NCI-H1105 treated with DMSO at 0.1 percent for 48 hours (cell line): ENCODE measurements around the gene SYT12.

Source experiments
- DNase-seq: peaks from one replicate; lab custom pipeline; 2025; lab: John Stamatoyannopoulos, UW

SYT12 gene

DNA sequence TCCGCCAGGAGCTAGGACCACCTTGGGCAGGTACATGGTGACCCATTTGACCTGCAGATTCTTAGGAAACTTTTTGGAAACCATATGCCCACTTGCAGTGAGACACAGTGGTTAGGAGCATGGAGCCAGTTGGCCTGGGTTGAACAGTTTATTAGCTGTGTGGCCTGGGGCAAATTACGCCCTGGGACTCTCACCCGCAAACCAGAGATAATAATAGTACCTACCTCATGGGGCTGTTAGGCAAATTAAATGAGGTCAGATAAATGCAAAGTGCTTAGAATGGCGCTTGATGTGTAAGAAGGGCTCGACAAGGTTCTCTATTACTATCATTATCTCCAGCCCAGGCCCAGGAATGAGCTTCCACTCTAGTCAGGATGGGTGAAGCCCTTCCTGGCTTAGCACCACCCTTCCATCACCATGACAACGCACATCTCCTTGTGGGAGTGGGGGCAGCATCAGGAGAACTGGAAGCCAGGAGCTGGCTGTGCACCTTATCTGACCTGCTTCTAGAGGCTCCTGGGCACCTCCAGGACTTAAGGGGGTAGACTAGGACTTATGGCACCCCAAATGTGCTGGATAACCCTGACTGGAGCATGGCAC, 5.1 kb downstream of the SYT12 start:
- no peak for DNase-seq

DNA sequence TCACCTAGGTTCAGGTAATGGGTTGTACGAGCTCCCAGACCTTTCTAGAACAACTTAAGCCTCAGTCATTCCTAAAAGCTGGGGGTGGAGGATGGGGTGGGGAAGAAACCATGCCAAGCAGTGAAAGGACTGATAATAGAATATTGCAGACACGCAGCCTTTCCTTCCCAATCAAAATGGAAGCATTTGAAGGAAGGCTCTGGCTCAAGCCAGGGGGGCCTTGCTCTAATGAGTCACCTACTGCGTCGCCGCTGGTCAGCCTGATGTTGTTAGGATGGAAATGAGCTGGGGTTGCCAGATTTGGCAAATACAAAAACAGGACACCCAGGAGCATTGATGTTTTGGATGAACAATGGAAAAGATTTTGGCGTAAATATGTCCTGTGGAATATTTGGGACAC, 6.2 kb downstream of the SYT12 start:
- no peak for DNase-seq

DNA sequence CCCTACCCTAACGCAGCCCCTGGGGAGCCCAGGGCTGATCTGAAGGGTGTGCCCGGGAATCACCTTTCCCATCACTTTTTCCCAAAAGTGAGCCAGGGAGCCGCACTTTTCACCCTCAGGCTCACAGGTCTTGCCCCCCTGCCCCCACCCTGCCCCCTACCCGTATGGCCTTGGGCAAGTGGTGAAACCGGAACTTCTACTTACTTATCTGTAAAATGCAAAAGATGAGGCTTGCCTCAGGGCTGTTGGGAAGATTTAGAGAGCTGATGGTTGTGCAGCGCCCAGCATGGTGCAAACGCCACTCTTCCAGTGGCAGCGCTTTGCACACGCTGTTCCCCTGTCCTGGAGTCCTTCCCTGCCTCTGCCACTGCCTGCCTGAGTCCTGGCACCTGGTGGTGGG, 8.0 kb downstream of the SYT12 start:
- no peak for DNase-seq

DNA sequence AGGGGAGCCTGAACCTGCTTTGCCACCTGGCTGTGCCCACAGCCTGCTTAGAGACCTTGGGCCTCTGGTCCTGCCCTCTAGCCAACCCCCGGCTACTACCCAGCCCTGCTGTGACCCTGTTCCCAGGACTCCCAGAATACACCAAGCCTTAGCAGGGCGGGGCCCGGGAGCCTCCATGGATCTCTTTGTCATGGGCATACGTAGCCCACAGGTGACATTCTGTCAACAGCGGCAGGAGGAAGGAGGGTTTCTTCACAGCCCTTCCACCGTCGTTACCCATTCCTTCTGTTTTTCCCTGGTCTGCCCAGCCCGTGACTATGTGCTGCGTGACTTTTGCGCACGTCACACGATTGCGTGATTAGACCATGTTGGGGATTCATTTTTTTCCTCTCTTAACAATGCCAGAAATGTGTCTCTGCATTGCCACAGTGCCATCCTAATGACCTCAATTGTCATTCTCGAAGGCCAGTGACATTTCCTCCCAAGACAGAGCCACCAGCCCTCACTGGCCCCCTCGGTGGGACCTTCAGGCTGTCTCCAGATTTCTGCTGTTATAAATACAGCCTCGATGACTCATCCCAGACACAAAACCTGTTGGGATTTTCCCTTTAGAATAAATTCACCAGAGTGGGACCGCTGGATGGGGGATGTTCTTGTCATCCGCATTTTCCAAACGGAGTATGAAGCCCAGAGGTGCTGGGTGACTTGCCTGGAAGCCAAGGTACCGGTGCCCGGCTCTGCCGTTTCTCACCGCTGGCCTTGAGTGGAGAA, 9.0 kb downstream of the SYT12 start:
- DNase-seq, result no peak

DNA sequence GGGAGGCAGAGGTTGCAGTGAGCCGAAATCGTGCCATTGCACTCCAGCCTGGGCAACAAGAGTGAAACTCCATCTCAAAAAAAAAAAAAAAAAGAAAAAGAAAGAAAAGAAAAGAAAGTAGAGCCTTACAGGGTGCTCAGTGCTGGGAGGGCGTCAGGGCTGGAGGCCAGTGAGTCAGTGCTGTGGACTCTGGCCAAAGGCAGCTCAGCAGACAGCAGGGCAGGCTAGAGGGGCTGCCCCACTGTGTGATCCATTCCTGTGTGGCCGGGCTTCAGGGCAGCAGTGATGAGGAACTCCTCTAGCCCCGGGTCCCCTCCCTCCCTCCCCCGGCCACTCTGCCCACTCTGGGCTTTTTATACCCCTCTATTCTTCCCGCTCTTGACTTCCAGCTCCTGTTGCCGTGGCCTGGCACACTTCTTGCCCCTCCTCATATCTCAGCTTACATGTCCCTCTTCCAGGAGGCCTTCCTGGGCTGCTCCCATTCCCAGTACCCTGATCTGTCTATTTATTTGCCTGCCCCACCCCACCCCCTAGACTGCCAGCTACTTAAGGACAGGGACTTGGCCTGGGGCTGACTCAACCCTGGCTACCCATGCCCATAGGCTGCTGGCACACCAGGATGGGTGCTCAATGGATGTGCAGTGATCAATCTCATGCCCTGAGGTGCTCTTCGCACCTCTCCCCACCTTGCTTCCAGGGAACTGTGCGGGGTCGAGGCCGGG, 10.1 kb downstream of the SYT12 start:
- DNase-seq, result no peak

DNA sequence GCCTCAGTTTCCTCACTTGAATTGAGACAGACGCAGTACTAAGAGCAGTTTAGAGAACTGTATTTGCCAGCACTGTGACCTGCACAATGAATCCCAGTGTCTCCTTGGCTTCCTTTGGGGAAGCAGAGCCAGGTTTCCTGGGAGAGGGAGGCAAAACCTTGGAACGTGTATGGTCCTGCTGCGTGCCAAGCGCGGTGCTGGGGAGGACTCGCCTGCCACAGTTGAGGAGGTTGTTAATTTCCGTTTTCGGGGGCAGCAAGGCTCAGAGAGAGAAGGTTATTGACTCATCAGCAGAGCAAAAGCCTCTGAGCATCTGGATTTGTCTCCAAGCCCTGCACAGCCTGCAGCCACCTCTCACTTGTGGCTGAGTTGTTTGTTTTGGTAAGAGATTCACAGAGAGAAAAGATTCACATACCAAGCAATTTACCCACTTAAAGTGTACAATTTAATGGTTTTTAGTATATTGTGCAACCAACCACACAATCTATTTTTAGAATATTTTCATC, 10.8 kb downstream of the SYT12 start:
- DNase-seq, result no peak

DNA sequence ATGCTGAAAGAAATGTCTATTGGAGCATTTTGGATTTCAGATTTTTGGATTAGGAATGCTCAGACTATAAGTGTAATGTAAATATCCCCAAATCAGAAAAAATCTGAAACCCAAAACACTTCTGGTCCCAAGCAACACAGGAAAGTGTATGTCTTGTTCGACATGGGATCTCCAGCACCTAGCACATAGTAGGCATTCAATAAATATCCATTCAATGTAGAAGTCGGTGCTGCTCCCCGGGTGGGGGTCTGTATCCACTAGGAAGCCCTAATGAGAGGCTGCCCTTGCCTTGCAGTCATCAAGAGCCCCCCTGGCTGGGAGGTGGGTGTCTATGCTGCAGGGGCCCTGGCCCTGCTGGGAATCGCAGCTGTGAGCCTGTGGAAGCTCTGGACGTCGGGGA, 11.4 kb downstream of the SYT12 start:
- no peak for DNase-seq

DNA sequence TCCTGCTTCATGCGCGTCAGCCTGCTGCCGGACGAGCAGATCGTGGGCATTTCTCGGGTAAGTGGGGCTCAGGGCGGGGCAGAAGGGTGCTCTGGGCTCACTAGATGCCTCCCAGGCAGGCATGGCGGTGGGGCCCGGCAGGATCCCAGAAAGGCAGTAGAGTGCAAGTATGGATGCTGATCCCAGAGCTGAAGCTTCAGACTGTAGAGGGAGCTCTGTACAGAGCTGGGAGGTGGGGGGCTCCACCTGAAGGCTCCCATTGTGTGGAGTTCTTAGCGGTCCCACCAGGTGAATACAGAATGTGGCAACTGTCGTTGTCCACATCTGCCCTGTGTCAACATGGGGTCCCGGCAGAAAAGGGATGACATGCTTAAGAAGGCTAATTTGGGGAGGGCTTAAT, 17.2 kb downstream of the SYT12 start:
- DNase-seq, result no peak

DNA sequence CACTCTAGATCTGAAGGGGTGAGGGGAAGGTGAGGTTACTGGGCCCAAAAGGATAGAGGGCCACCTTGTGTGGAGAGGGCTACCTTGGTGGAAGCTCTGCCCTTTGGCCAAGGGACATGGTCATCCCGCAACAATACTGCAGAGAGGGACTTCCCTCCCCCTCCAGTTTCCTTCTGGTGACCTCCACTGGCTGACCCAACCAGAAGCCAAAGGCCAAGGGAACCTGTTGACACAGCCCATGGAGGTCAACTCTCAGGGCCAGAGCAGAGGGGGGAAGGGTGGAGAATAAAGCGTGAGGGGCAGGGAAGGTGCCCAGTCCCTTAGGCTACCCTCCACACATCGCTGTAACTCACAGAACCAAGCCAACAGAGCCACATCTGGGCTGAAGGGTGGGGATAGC, 18.7 kb downstream of the SYT12 start:
- no peak for DNase-seq

DNA sequence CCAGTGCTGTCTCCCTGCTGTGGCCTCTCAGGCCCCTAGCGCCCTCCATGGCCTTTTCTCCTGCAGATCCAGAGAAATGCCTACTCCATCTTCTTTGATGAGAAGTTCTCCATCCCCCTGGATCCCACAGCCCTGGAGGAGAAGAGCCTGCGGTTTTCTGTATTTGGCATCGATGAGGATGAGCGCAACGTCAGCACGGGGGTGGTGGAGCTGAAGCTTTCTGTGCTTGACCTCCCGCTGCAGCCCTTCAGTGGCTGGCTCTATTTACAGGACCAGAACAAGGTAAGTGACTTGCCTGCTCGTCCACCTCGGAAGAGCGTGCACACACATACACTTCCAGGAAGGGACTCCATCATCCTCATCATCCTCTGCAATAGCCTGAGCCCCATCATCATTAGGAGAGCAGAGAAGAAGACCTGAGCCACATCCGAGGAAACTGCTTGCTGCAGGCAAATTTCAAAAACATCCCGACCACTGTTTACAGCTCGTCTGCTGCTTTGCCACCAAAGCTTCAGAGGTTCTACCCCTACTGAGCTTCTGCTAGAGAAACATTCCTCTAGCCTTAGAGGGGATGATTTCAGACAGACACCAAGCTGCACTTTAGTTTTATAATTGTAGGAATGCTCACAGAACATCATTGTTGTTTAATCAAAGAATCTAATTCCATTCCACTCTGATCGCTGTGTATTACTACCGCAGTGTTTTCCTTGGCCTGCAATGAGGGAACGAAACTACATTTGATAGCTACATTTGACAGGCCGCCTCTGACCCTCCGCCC, 20.8 kb downstream of the SYT12 start:
- DNase-seq, result no peak

DNA sequence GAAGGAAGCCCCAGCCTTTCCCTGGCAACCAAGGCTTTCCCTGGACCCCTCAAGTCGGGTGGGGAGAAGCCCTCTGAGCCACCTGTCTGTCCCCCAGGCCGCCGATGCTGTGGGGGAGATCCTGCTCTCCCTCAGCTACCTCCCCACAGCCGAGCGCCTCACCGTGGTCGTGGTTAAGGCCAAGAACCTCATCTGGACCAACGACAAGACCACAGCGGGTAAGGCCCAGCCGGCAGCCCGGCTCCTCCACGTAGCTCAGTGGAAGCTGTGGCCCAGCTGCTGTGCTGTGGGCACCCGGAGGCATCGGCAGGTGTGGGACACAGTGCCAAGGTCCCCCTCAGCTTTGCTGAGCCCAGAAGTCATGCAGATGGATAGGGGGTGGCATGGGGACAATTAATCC, 21.6 kb downstream of the SYT12 start:
- no peak for DNase-seq

DNA sequence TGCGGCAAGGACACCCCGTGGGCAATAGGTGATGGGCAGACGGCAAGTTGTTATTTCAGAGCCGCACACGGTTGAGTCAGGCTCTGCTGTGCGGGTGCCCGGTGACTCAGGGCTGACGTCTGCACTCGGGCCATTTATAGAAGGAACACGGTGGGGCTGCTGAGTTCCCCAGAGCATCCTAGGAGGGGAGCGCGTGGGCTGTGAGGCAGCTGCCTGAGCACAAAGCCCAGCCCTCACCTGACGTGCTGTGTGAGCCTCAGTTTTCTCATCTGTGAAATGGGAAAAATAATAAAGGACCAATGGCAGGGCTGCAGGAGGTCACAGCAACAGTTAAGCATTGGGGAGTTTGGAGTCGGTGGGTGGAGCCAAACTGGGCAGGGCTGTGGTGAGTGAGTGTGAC, 22.4 kb downstream of the SYT12 start:
- no peak for DNase-seq

DNA sequence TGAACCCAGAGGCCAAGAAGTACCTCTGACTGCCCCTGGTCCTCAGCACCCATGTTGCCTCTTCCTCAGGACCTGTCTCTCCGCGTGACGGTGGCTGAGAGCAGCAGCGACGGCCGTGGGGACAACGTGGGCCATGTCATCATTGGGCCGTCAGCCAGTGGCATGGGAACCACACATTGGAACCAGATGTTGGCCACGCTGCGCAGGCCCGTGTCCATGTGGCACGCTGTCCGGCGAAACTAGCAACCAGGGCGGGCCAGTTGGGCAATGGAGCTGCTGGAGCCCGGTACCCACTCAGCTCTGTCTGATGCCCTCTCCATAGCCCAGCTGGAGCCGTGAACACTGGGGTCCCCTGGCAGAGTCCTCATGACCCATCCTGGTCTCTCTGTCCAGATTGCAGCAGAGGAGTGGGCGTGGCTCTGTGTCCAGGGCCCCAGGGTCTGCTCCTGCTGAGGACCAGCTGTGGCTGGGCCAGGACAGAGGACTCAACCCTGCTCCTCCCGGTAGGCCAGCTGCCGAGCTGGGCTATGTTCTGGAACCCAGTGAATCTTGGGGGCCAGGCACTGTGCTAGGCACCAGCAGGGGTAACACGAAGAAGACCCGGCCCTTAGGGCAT, 25.7 kb downstream of the SYT12 start:
- DNase-seq, result no peak

DNA sequence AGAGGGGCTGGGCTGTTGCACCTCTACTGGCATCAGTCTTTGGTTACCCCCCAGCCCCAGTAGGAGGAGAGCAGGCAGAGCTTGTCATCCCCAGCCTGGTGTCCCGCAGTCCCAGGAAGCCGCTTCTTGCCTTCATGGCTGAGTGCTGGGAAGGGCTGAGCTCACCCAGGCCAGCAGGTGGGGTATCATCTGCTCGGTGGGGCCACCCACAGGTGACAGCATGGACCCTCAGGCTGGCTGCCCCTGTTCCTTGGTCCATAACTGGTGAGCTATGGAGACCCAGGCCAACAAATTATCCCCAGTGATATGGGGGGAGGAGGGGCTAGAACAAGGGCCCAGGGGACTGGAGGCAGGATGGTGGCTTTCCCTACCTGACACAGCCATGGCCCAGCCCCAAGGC, 27.2 kb downstream of the SYT12 start:
- no peak for DNase-seq

DNA sequence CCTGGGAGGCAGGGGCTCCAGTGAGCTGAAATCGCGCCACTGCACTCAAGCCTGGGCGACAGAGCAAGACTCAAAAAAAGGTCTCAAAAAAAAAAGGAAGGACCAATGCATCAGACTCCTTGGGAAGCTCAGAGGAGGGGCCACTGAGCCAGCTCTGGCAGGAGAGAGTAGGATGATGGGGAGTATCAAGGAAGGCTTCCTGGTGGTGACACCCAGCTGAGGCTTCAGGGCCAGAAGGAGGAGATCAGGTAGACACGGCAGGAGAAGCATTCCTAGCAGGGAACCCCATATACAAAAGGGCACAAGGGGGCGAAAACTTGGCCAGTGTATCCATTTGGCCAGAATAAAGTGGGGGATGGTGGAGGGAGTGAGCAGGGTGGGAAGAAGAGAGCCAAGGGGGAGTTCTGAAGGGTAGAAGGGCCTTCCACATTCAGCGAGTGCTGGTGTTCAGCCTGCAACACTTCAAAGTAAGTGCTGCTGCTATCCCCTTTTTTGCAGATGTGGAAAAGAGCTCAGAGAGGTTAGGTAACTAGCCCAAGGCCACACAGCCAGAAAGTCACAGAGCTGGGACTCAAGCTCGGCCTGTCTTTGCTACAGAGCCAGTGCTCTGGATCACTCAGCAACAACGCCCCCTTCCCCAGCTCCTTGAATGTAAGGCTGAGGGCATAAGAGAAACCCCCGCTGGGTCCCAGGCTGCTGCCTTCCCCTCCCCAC, 28.4 kb downstream of the SYT12 start:
- DNase-seq, result no peak

DNA sequence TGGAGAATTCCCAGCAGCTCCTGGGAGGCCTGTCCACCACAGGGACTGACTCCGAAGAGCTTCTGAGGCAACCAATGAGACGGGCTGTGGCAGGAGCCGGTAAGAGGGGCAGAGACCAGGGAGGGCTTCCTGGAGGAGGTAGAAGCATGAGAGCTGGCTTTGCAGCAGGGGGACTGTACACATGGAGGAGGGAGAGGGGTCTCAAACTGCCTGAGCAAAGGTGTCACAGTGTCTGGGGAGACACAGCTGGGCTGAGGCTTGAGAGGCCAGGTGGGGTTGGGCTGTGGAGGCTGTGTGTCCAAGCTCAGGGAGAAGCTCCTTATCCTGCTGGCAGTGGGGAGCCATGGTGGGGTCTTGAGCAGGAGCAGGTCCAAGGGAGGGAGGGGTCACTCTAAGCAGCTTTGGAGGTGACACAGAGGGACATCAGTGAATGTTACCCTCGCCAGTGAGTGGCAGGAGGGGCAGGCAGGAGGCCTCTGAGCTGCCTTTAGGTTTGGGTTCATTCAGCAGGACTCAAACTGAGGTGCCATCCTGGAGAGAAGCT, 29.1 kb downstream of the SYT12 start:
- DNase-seq, result no peak

DNA sequence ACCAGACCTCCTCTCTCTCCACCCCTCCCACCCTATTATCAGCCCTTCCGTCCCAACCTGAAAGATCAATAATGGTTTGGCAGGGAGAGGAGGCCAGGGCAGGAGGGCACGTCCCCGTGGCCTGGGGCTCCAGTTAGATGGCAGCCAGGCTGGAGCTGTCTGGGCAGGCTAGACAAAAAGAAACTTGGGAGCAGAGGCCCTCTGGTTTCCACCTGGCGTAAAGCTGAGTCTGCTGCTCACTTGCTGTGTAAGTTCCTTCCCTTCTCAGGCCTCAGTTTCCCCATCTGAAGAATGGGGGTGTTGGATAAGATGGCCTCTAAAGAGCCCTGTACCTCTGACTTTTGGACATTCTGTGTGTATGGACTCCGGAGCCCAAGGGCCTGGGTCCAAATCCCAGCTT, 30.0 kb downstream of the SYT12 start:
- no peak for DNase-seq

DNA sequence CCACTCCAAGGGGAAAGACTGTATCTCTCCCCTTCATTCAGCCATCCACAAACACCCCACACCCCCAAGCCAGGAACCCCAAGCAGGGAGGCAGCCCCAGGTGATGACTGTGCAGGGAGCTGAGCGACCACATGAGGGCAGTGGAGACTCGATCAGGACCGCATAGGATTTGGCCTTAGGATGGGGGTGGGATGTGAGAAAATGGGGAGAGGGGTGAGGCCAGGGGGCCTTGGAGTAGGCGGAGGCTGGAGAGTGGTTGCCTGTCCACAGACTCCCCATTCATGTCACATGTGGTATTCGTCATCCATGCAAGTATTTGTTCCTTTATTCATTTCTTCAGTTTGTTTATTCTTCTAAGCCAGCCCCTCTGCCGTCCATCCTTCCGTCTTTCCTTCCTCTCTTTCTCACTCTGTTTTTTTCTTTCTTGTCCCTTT, 31.0 kb downstream of the SYT12 start:
- peak; percentile 16 for DNase-seq

DNA sequence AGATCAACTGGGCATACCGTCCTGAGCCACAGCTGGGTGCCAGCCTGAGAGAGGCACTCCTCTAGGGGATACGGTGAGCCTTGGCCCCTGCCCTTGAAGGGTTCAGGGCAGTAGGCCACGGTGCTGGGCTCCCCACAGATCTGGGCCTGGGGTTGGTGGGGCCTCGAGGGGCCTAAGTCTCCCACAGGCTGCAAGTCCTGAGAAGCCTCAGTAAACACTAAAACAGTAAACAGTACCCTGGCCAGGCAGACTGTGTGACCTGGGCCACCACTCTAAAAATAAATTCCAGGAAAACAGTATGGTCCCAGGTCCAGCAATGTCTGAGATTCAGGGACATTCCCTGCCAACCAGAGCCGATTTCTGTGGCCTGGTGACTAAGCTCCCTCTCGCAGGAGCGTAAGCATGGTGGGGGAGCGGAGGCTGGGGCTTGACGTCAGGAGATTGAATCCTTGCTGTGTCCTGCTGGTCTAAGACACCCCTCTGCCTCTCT, 31.5 kb downstream of the SYT12 start:
- no peak for DNase-seq

DNA sequence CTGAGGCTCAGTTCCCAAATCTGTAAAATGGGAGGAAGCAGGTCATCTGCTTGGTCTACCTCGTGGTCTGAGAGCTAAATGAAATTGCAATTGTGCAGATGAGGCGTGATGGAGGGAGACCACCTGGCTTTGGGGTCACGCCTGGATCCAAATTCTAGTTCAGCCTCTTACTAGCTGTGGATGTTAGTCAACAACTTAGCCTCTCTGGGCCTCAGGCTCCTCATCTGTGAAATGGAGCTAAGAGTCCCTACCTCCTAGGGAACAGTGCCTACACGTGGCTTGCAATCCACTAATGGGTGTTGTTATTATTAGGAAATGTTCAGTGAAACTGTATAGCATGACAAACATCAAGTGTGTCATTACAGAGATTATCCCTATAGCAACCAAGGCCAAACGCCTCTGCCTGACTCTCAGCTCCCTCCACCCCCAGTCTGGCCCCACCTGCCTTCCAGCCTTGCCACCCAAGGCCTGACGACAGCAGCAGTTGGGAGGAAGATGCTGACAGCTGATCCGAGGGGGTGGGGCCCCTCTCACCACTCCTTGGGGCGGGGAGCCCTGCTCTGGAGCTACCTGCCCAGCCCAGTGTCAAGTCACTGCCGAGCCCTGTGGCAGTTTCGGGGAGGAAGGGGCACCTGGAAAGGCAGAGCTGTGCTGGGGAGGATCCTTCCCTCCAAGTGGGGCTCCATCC, 32.0 kb downstream of the SYT12 start:
- DNase-seq, result peak; percentile 77
